ENCODE measurements around the gene IGSF9. TPM values are rescaled to one million over a fixed set of nuclear protein-coding genes. Genes with fewer than 3 reads are reported as not detected.

Gene IGSF9
- total and polyA plus RNA-seq, 2 experiments from 2014 or later: 10.3 to 27.6 TPM

GRCh38 chr1:159994896-159995295 is 49.5 kb upstream of the IGSF9 start:
- Mint-ChIP-seq H3K4me3 (no peak overlapping the region), H3K36me3 (ENCODE audit: low read depth) (no peaks in the 10 kb centered on the region), H3K4me1 (peaks cover 14% of the 10 kb centered on the region; the same call in 2 of the 3 replicates), H3K9me3 (no peaks in the 10 kb centered on the region), H3K27me3 (ENCODE audit: insufficient read depth, low read depth, poor library complexity) (peaks cover 2% of the 10 kb centered on the region), H3K27ac (no peak overlapping the region)
- Histone ChIP-seq H3K4me2 (no peak overlapping the region), H3F3A (replicated peaks; ENCODE audit: low read depth) (no peaks in the 10 kb centered on the region), H3K4me3 (no peak overlapping the region), H3K4me1 (ENCODE audit: insufficient read depth) (peaks cover 13% of the 10 kb centered on the region), H3K27ac (ENCODE audit: low read depth) (no peak overlapping the region), H4K20me1 (replicated peaks; ENCODE audit: insufficient read depth) (no peaks in the 10 kb centered on the region), H2AFZ (no peak overlapping the region), H3K27me3 (ENCODE audit: insufficient read depth) (no peaks in the 10 kb centered on the region), H3K79me2 (replicated peaks; ENCODE audit: insufficient read depth) (no peaks in the 10 kb centered on the region), H3K36me3 (ENCODE audit: insufficient read depth) (no peaks in the 10 kb centered on the region), H3K9me2 (ENCODE audit: insufficient read depth) (peaks cover 6% of the 10 kb centered on the region; the same call in 1 of the 2 replicates)
- ATAC-seq (no peak), DNase-seq (ENCODE audit: low spot score) (no peak)
- TF ChIP-seq ETS1 (IDR thresholded peaks at IDR 0.05): no peak
- no peak for TF ChIP-seq EZH2 (IDR thresholded peaks at IDR 0.05; ENCODE audit: low read depth, unreplicated experiment)
- TF ChIP-seq STAT1 (IDR thresholded peaks at IDR 0.05; ENCODE audit: unreplicated experiment): no peak
- no peak for TF ChIP-seq ZNF114 (CRISPR knock-in tag; IDR thresholded peaks at IDR 0.05)
- no peak for TF ChIP-seq CREB1 (CRISPR knock-in tag; IDR thresholded peaks at IDR 0.05; ENCODE audit: low read depth)
- no peak for TF ChIP-seq ZNF462 (CRISPR knock-in tag; IDR thresholded peaks at IDR 0.05)
- no peak for TF ChIP-seq EZH2phosphoT487 (IDR thresholded peaks at IDR 0.05; ENCODE audit: unreplicated experiment)
- no peak for TF ChIP-seq CTCF (conservative IDR thresholded peaks at IDR 0.05; ENCODE audit: low read depth in 2 of 2)
- TF ChIP-seq POLR2AphosphoS5 (IDR thresholded peaks at IDR 0.05; ENCODE audit: low read depth): no peak
- TF ChIP-seq ZNF331 (CRISPR knock-in tag; IDR thresholded peaks at IDR 0.05; ENCODE audit: low read depth): no peak
- no peak for TF ChIP-seq NANOG (IDR thresholded peaks at IDR 0.05; ENCODE audit: borderline replicate concordance)
- TF ChIP-seq REST (IDR thresholded peaks at IDR 0.05; ENCODE audit: unreplicated experiment): no peak
- TF ChIP-seq JUNB (IDR thresholded peaks at IDR 0.05; ENCODE audit: unreplicated experiment): no peak
